AG08396 (cell line): ENCODE data around the gene ARL2BP.

Source experiments
- DNase-seq: peaks from one replicate; pipeline ENCODE4 v3.0.0; 2012; ENCODE audit warnings: low spot score, mixed read lengths

The ARL2BP gene

DNA sequence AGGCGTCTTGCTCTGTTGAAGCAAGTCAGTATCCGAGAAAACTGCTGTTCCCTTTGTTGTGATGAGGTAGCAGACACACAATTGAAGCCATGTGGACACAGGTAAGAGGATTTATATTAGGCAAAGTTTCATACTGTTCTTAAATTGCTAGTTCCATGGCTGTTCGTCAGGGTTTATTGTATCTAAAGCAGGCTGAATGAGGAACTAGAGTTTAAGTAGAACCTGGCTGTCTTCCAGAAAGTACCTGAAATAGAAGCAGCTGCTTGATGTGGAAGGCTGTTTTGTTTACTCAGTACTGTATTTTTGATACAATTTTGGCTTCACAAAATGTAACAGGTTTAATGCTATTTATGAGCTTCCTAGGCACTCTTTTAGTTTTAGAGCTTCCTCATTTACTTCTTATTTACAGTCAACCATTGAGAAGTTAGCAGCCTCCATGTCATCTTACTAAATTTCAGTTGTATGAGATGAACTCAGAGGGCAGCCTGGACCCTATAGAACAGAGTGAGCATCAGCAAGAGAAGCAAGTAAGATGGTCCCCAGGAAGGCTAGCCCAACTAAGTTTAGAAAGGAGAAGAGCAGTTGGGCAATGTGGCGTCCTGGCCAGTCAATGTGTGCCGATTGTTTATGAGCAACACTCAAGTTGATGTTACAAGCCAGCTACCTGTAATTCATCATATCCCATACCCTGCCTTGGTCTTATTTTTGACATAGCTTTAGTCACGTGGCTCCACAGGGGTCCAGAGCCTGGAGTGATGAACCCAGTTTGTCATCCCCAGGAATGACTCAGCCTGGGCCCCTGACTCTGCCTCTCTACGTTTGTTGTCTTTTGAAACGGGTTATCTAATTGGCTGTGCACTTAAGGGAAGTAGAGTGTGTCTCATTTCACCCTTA, 9.7 kb upstream of the ARL2BP start:
- DNase-seq: no peak

DNA sequence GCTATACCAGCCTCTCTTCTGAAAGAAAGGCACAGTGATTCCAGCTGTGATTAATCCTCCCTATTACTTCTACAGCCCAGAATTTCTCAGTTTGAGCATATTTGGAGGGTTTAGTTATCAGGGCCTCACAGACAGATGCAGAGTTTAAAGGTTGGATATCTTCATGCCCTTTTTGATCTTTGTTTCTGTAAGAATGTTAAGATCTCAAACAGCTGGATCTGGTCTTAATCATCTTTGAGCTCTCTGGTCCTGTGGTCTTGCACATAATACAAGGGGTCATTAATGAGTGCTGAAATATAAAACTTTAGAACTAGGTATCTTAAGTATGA, 9.1 kb upstream of the ARL2BP start:
- no peak for DNase-seq

DNA sequence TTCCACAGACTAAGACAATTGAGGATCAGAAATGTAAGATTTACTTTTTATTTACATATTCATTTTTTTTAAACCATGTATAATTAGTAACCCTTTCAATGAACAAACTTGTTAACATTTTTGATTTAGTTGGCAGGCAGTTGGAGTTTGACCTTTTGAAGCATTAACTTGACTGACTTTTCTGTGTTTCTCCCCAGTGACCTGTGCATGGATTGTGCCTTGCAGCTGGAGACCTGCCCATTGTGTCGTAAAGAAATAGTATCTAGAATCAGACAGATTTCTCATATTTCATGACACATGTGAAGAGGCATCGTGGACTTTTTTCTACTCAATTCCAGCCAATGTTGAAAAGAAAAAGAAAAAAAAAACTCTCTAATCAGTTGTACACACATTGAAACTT, 6.4 kb upstream of the ARL2BP start:
- DNase-seq: no peak

DNA sequence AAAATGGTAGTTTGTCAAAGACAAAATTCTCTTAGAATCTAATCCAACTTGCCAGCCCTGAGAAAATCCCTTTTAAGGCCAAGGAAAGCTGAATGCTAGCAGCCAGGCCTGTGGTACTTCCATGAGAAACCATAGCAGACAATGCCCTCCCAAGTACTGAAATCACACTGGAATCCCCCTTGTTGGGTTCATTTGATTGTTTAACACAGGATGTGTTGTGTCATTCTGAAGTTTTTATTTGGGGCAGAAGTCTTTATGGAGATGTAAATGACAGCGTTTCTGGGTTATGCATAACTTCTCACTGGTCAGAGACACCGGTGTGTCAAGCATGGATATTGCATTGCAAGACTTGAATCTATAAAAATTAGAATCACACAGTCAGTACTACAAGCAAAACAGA, 6.0 kb upstream of the ARL2BP start:
- no peak for DNase-seq

DNA sequence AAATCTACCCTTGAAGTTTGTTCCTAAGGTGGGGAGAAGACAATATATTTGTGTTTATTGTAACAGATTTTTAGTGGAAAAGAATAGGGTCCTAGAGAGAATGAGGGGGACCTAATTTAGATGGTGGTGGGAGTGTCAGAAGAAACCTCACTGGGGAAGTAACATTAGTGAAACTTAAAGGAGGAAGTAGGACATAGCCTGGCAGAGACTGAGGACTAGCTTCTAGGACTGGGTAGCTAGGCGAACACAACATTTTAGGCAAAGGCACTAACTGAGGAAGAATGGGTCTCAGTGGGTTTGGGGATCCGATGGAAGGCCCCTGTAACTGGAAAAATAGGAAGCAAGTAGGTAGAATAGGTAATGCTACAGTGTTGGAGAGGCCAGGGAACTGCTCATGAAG, 4.2 kb upstream of the ARL2BP start:
- no peak for DNase-seq

DNA sequence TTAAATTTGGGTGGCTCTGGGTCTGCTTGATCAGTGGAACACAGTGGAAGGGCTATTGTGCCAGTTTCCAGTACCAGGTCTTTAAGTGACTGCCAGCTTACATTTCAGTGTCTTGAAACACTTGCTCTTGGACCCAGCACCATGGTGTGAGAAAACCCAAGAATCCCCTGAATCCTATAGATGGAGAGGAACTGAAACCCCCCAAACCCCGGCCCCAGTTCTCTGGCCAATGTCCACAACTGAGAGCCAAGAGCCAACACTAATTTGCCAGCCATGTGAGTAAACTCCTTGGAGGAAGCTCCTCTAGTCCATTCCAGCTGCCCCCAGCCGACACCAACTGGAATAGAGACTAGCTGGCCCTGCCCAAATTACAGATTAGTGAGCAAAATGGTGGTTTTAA, 2.4 kb upstream of the ARL2BP start:
- no peak for DNase-seq

DNA sequence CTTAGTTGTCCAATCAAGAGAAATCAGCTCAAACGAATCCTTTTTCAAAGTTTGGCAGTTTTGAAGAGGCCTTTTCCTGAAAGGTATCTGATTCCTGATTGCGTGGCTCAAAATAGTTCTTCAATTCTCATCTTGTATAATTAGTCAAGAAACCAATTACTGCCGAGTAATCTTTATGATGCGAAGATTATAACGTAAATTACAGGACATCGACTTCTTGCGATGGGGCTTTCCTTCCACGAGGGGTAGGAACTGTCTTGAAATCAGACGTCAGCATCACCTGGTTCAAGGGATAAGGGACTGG, 644 bp upstream of the ARL2BP start:
- DNase-seq: no peak

DNA sequence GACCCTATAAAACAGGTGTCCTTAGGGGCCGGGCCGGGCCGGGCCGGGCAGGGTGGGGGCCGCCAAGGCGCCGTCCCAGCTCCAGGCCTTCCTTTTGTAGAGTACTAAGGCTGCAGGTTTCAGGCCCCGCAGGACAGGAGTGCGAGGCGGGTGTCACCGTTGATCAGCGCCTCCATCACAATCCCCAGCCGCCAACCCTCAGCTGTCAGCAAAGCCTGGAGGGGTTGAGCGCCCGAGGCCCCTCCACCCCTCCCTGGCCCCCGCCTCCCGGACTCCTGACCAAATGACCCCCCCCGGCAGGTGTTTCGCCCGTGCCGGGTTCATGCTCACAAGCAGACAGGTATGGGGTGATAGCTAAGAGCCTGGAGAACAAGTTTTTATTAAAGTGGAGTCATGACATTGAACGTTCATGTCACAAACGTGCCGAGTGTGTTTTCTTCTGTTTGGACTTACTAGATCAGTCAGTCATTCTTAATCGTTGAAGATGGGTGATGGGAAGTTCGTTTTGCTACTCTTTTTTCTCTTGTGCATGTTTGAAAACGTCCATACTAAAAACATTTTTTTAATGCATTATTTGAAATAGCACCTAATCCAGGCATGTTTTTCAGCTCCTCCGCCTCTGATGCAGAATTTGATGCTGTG, 534 bp downstream of the ARL2BP start:
- peak; percentile 38 for DNase-seq

DNA sequence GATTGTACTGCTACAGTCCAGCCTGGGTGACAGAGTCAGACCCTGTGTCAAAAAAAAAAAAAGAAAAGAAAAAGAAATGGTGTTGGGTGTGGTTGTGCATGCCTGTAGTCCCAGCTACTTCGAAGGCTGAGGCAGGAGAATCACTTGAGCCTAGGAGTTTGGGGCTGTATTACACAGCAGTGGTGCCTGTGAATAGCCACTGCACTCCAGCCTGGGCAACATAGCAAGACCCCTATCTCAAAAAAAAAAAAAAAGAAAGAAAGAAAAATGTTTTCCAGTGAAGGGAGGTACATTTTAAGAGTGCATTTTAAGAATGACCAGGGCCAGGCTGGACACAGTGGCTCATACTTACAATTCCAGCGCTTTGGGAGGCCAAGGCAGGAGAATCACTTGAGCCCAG, 6.3 kb downstream of the ARL2BP start:
- DNase-seq: no peak

DNA sequence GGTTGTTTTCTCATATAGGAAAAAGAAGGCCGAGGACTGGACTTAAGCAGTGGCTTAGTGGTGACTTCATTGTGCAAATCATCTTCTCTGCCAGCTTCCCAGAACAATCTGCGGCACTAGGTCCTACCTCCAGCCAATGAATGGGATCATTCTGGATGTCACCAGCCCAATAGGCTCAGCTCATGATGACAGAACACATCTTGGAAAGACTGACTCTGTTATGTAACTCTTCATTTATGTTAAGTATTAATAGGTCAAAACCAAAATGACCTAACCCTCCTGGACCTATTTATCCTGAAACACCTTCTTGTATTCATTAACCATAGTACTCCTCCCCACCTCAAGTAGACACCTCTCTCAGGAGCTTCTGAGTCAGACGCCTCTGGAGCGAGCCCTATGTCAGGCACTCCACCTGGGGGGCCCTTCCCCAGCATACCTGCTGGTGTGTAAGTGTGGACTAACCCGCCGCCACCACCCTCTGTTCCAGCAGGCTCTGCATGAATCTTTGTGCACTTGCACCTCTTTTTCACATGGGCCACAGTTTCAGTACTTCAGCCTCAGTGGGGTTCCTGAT, 7.2 kb downstream of the ARL2BP start:
- no peak for DNase-seq

DNA sequence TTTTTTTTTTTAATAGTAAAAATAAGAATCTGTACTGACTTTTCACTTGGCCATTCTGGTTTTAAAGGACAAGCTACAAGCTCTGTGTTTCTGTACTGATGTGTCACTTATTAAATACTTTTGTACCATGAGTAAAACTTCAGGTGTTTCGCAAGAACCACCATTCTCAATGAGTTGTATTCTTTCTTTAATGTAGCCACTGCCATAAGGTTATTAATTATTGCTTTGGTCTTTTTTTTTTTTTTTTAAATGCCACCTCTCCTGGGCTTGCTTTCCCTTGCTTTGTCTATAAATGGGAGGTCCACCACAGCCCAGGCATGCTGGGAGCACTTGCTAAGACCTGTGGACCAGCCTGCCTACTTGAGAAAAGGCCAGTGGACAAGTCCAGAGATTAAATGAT, 8.4 kb downstream of the ARL2BP start:
- DNase-seq: no peak

DNA sequence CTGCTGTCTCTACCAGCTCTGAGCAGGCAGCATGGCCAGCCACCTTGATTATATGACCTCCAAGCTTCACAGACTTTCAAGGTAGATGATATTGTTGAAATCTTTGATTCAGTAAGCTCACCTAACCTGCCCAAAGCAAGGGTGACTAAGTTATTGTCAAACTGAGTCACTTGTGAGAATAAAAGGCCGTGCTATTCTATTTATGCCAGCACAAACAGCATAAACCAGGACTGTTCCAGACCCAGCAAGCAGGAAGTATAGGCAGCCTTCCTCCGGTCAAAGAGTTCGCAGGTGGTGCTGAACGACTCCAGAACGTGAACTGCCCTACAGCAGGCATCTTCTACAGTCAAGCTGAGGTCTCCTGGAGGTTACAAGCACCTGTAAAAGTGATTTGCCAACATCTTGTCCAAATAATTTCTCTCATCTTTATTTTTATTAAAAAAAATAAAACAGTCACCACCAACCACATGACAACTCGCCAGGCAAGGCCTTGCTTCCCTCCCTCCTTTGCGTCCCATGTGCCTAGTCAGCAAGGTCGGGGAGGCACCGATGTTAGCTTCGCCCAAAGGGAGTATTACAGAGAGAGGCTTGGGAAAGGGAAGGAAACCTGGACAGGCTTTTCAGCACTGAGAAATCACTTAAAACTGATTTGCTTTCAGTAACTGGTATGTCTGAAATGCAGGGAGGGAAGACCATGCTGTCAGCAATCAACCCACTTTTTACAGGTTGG, 10.8 kb downstream of the ARL2BP start:
- DNase-seq: no peak

DNA sequence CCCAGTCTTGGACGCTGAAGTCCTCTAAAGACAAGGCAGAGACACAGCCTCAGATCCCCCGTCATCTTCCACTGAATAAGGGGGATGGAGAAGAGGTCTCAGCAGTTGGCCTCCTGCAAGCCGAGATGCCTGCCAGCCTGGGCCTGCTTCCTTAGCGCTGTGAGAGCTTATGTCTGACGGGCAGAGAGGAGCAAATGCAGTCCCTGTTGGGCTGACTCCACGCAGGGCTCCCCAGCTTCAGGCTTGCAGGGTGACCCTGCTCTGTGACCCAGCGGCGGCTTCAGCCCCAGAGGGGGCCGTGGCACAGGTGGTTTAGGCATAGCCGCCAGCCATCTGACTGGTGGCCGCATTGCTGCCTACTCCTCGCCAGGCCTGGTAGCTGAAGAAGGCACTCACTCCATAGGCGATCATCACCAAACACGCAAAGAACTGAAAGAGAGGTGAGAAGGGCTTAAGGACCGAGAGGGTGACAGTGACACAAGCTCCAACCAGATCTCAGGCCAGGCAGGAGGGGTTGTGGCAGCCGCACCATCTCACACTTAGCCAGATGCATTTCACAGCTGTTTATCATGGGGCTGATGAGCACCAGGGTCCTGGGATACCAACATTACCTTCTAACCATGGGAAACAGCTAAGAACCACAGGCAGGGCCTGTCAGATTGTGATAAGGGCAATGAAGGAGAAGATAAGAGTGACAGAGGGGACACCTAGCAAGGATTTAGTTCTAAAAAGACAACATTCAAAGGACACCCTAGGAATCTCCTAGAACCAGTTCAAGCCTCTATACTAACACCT, 11.7 kb downstream of the ARL2BP start:
- DNase-seq: no peak

DNA sequence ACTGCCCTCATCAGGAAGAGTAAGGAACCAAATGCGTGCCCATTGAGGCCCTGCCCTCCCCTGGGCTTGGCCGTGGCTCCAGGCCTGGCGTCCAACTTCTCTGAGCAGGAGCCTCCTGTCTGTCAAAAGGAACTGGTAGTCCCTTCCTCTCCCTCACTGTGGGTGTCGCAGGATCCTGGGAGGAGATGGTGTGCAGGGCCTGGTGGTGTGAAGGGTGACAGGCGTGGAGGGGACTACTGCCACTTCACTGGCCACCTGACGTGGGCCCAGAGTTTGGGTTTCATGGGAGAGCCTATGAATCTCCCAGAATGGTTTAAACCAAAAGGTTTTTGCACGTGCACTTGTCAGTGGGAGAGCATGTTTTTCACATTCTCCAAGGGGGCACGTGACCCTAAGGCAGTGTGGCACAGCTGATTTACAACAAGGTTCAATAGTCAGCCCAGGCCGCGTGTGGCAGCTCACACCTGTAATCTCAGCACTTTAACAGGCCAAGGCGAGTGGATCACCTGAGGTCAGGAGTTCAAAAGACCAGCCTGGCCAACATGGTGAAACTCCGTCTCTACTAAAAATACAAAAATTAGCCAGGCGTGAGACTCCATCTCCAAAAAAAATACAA, 12.5 kb downstream of the ARL2BP start:
- no peak for DNase-seq

DNA sequence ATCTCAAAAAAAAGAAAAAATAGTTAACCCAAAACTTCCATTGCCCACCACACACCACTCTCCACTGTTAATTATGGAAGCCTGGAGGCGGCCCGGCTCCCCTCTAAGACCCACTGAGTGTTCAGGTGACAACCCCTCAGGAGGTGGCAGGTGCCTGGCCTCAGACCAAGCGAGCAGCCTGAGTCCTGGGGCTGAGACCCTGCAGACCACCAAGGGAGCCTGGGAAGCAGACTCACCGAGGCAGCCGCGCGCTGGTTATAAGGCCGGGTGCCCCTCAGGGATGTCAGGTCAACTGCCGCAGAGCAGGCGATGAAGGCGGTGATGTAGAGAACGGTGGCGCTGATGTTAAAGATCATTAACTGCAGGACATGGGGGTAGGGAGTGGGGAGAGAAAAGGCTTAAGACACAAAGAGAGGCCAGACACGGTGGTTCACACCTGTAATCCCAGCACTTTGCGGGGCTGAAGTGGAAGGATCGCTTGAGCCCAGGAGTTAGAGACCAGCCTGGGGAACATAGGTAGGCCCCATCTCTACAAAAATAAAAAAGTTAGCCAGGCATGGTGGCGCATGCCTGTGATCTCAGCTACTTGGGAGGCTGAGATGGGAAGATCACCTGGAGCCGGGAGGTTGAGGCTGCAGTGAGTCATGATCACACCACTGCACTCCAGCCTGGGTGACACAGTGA, 13.3 kb downstream of the ARL2BP start:
- DNase-seq: no peak

DNA sequence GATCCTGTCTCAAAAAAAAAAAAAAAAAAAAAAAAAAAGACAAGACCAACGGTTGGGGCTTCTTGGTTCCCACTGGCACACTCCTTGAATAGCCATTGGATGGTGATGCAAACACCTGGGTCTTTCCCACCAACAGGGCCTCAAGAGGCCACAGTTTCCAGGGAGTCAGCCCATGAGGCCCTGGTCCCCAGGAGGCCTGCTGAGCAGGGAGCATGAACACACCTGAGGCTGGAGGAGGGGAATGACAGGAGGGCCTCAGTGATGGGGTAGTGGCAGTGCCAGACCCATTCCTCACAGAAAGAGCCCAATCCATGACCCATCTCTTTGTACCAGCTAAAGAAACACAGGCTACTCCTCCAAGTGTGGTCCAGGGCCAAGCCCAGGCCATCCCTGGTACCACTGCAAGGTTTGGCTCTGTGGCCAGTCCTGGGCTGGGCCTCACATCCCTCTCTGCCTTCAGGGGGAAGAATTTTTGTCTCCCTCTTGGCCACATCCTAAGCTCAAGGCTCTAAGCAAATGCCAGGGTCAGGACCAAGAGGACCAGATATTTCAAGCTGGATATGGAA, 13.9 kb downstream of the ARL2BP start:
- no peak for DNase-seq

DNA sequence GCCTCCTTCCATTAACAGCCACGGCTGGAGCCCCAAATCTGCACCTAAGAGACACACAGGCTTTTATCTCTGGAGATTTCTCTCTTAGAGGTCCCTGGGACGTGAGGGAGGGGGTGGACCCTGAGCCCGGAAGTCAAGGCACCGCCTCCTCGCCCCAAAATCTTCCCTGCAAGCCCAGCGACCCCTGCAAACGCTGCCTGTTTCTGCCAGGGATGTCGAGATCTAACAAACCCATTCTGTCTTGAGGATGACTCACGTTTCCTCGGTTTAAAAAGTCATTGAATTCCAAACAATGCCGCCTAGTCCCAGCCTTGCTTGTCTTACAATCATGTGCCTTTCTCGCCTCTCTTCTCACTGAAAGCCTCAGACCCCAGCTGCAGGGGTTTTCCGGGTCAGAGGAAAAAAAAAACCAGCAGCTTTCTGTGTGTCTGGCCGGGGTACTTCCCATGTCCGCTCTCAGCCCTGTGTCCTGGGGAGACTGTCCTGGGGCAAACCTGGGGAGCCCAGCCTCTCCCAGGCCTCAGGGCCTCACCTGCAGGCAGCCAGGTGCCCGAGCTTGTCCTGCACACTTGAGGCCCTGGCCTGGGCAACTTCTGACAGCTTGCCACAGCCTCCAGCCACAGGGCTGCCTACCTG, 15.4 kb downstream of the ARL2BP start:
- DNase-seq: peak; percentile 67

DNA sequence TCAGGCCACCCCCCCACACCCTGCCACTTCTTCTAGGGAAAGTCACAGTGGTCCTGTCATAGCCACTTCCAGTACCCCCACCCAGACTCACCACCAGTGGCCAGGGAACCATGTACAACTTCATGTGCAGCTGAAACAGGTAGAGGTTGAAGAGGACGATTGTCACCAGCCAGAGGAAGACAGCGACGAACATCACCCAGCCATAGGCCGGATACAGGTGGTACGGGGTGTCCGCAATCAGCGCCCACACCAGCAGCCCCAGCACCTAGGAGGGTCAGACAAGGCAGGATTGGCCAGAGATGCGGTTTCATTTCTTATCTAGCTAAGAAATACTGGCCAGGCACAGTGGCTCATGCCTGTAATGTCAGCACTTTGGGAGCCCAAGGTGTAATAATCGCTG, 16.7 kb downstream of the ARL2BP start:
- DNase-seq: no peak

DNA sequence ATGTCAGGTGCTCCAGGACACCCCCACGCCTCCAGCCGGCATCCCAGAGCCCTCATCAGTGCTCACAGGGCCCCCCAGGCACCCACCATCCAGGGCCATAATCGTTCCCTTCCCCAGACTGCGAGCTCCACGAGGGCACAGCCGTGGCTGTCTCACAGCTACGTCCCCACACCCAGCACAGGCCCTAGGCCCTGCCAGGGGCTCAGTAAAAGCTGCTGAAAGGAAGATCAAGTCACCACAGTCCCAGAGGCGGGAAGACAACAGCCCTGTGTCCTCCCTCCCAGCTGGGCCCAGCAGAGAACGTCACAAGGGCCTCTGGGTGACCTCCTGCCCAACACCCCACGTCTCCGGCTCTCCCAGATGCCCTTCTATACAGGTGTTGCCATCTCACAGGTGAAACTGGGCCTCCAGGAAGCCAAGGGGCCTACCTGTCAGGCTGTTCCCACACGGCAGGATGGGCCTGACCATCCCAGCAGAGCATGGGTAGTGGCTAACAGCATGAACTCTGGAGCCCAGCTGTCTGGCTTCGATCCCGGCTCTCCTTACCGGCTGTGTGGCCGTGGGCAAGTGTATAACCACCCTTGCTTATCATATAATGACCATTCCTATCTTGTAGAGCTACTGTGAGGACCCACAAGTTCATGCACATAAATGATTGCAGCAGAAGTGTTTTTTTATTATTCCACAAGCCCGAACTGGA, 17.9 kb downstream of the ARL2BP start:
- no peak for DNase-seq
